GM19438 (cell line): ENCODE data around the gene PICK1.

ENCODE experiments used
- ATAC-seq: cut with Tn5 transposase; IDR thresholded peaks from one replicate; pipeline ENCODE4 v1.9.1; 2021; ENCODE audit warnings: low read depth; ENCODE audit not compliant: unreplicated experiment

The PICK1 gene

GRCh38 chr22:38086001-38086845, 29.0 kb downstream of the PICK1 start:
- no peak for ATAC-seq

DNA sequence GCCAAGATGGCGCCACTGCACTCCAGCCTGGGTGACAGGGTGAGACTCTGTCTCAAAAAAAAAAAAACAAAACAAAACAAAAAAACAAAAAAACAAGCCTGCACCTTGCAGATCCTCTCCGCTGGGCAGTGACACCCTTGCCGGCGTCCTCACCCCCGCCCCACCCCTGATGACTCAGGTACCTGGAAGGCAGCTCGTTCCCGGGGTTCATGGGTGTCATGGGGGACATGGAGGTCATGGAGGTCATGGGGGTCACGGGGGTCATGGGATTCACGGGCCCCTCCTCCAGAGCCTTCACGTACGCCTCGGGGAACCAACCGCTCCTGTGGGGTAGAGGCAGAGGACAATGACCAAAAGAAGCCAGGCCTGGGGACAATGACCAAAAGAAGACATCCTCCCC, 29.7 kb downstream of the PICK1 start:
- no peak for ATAC-seq

DNA sequence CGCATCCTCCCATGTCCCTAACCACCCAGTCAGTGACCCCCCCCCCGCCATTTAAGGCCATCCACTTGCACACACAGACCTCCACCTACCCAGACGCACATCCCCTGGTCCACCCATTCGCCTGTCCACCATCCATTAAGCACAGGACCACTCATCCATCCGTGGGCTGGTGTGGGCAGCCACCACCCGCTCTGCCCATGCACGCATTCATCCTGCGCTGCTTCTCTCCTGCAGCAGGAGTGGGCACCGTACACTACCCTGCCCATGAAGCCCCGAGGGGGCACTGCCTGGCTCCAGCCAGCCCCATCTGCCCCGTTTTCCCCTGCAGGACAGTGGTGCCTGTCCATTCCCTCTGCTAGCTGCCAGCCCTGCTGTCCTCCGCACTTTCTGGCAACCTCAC, 30.7 kb downstream of the PICK1 start:
- no peak for ATAC-seq

- ATAC-seq, result no peak
Observed at GRCh38 chr22:38088629-38089473, 31.6 kb downstream of the PICK1 start.

GRCh38 chr22:38089474-38089851, 32.3 kb downstream of the PICK1 start:
- no peak for ATAC-seq

- ATAC-seq, result no peak
Observed at GRCh38 chr22:38097058-38097457, 39.9 kb downstream of the PICK1 start.

DNA sequence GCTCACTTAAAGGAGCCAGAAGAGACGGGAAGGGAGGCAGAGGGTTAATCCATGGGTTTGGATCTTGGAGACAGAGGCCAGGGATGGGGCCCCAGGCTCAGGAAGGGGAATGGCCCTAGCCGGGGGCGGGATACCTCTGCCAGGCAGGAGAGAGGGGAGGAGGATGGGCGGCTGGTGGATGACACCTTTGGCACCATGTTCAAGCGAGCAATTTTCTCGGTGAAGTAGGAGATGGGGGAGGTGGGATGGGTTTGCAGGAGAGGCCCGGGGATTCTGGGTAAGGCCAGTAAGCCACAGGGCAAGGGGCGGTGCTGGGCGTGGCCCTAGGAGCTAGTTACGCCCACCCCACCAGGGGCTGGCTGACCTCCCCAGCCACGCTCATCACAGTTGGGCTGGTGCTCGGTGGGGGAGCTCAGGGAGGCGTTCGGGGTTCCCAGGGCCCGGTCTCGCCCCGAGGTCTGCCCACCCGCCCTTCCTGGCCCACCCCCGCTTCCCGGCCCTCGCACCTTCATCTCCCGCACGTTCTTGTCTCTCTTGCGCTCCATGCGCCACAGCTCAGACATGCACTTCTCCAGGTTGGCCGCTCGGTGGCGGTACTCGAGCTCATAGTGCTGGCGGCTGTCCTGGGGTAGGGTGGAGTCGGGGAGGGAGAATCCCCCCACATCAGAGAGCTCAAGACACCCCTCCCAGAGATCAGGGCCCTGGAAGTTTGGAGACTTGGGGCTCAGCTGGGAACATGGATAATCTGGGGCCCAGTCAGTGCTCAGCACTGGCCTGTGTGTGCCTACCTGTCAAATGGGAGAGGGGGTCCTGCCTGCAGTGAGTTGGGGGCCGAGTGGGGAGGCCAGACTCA, 40.6 kb downstream of the PICK1 start:
- ATAC-seq, result no peak

DNA sequence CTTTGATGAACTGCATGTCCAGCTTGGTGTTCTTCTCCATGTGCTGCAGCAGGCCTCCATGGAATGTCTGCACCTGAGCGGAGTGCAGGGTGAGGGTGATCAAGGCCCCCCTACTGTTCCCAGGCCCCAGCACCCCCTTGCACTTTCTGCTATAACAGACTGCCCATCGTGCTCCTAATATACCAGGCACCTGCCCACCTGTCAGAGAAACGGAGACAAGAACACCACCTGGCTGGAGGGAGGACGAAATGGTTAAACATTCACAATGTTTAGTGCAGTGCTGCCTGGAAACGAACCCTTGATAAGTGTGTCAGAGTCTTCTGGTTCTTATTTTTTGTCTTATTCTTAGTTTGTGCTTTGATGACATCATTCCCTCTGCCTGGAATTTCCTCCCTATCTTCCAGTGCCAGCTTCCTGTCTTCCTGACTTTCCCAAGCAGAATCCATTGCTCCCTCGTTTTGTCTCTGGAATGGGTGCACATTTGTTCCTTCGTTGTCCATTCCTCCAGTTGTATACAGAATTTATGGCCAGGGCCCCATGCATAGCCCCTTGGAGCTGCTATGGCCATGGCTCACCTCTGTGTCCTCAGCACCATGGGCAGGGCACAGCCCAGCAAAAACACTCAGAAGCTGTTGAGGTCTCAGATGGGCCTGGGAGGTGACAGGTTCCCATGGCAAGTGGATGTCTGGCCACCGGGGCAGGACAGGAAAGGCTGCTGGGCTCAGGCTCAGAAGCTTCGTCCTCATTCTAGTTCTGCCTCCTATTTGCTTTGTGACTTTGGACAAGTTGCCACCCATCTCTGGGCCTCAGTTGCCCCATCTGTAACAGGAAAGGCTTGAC, 41.4 kb downstream of the PICK1 start:
- ATAC-seq, result no peak

GRCh38 chr22:38103641-38104040, 46.4 kb downstream of the PICK1 start:
- ATAC-seq, result no peak

DNA sequence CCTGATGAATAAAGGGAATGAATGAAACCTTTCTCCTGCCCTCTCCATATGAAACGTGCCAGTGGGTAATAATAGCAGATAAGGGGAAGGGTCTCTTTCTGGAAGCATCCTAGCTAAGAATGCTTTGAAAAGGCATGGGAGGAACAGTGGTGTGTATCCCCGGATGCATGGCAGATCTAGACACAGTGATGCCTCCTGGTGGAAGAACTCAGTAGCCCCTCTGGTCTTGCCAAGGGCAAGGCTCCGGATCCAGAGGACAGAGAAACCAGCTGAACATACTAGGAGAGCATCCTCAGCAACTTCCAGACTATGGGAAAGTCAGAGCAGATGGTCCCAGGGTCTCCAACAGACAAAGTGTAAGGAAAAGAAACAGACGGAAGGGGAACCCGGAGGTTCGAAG, 46.9 kb downstream of the PICK1 start:
- ATAC-seq, result no peak

- no peak for ATAC-seq
Observed at GRCh38 chr22:38106814-38107578, 49.8 kb downstream of the PICK1 start.

GRCh38 chr22:38107692-38108515, 50.7 kb downstream of the PICK1 start:
- no peak for ATAC-seq

DNA sequence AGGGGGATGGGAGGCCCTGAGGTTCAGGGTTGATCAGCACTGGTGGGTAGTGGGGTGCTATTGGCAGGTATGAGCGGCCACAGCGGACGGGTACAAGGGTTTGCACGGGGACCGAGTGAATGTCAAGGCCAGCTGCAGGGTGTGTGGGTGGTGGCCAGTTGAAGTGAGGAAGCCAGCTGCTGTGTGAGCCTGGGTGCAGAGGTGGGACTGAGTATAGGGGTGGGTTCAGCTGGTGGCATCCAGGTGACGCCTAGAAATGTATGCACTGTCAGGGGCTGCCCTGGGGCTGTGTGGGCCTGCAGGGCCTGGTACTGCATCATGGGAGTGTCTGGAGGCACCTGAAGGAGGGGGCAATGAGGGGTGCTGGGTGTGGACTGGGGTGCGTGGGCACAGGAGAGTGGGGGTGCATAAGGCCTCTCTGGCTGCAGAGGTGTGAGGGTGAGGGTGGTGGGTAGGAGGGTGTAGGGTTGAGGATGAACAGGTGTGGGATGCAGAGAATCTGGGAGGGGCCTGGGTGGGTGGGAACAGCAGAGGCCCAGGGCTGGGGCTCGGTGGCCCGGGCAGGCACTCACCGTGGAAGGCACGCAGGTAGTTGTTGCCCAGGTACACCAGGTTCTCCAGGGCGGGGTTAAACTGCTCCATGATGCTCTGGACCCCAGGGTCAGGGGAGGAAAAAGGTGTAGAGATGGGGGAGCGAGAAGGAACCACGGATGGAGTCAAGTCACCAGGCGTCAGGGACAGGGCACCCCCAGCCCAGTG, 51.5 kb downstream of the PICK1 start:
- ATAC-seq, result no peak

DNA sequence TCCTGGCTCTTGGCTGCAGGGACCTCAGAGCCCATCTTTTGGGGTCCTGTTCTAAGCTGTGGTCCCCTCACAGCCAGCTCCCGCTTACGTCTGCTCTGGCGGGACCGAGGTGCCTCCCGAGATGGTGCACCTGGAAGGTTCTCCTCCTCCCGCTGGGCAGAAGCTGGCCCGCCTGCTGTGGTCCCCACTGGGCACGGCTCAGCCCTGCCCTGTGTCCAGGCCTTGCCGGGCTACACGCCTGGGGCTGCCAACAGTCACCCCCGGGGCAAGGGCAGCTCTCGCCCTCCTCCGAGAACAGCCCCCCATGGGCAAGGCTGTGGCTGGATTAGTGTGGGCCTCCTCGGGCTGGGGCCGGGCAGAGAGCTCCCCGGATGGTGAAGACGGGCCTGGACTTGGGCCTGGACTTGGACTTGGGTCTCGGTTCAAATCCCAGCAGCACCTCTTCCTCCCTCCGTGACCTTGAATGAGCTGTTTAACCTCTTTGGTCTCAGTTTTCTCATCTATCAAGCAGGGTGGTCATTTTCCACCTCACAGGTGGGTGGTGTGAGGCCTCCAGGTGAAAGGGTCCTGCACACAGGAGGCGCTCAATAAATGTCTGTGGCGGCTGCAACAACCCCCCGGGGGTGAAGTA, 52.3 kb downstream of the PICK1 start:
- no peak for ATAC-seq

- no peak for ATAC-seq
Observed at GRCh38 chr22:38110008-38110862, 53.0 kb downstream of the PICK1 start, which contains the start of gene BAIAP2L2. TSS of gene BAIAP2L2 (minus strand) at chr22:38110684. CDS start at chr22:38110525, 159 bp downstream.
